Measurements from ENCODE around the gene FCER1G.

FCER1G gene

DNA sequence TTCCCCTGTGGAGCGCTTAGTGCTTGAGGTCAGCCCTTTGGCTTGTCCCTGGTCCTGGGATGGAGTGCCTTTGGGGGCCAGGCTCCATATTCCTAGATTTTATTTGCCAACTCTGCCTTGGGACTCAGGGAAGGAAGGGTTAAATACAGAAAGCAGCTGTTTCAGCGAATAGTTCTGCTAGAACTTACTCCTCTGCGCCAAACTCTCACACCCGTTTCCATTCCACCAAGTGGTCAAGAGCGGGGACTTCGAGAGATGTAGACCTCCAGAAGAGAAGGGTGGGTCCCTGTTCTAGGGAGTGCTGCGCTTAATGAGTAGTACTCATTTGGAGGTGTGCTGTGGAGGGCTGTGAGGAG, 10.1 kb downstream of the FCER1G start:
- no peak for DNase-seq
- Histone ChIP-seq H3K4me1 (peaks cover 13% of the 10 kb centered on the region), H3K36me3 (peaks cover 14% of the 10 kb centered on the region), H3K4me3 (ENCODE audit: low read depth, low read length) (peak overlapping the region; percentile 2; the same call in 1 of the 2 replicates), H3K9me3 (no peaks in the 10 kb centered on the region), H3K27me3 (no peaks in the 10 kb centered on the region)
- TF ChIP-seq, protein P1, sequence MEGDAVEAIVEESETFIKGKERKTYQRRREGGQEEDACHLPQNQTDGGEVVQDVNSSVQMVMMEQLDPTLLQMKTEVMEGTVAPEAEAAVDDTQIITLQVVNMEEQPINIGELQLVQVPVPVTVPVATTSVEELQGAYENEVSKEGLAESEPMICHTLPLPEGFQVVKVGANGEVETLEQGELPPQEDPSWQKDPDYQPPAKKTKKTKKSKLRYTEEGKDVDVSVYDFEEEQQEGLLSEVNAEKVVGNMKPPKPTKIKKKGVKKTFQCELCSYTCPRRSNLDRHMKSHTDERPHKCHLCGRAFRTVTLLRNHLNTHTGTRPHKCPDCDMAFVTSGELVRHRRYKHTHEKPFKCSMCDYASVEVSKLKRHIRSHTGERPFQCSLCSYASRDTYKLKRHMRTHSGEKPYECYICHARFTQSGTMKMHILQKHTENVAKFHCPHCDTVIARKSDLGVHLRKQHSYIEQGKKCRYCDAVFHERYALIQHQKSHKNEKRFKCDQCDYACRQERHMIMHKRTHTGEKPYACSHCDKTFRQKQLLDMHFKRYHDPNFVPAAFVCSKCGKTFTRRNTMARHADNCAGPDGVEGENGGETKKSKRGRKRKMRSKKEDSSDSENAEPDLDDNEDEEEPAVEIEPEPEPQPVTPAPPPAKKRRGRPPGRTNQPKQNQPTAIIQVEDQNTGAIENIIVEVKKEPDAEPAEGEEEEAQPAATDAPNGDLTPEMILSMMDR (IDR thresholded peaks at IDR 0.05; ENCODE audit: low read depth, low read length), result no peak

DNA sequence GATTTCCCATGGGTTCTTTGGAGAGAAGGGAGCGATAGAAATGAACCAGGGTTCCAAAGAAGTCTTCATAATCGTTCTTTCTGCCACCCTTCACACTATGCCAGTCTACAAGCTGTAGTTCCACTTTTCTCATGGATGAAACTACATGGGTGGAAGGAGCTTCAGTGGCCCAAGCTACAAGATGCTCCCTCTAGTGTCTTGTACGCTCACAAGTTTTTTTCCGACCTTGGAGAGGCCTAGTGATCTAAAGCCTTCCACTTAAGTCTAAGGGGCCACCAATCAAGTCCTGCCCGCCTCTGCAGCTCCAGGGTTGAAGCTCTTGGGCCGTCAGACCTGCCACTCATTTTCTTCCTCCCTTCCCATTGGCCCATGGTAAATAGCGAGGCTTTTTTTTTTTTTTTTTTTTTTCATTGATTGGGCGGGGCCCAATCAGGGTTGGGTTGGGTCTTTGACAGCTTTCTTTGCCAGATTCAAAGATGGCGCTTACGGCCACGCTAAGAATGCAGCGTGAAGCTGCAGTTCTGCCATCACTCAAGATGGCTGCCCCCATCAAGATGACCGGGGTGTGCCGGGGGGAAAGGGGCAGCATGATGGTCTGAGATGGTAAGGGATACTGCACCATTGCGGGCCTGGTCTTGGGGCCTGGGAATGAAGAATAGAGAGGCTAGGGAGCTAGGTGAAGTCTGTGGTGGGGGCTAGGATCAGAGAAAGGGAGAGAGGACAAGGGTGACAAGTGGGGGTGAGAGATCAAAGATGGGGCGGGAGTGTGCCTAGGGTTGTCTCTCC, 10.6 kb downstream of the FCER1G start, which contains the start of gene TOMM40L:
TSS of gene TOMM40L (plus strand) at position 527 of the 786 bp plus-strand sequence. CDS start 430 bp downstream, outside the sequence.
- Histone ChIP-seq H3K27me3 (no peaks in the 10 kb centered on the region), H3K36me3 (peaks cover 14% of the 10 kb centered on the region), H3K9me3 (no peaks in the 10 kb centered on the region), H3K4me3 (ENCODE audit: low read depth, low read length) (peak within 1 kb of the TSS; percentile 96), H3K4me1 (peaks cover 13% of the 10 kb centered on the region)
- DNase-seq, result peak; percentile 91
- TF ChIP-seq, protein P1 (IDR thresholded peaks at IDR 0.05; ENCODE audit: low read depth, low read length), result peak; percentile 66

DNA sequence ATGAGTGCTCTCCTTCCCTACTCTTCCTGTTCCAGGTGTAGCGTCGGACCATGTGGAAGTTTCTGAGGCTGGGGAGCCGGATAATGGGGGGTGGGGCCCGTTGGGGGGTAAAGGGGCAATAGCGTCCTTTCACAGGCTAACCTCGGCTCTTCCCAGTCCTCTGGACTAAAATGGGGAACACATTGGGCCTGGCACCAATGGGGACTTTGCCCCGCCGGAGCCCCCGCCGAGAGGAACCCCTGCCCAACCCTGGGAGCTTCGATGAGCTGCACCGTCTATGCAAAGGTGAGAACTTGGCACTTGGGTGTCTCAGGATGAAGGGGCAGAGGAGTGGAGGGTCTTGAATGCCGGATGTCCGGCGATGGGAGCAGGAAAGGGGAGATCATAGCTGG, 11.2 kb downstream of the FCER1G start:
- H3K27me3 ChIP-seq, result no peaks in the 10 kb centered on the region

DNA sequence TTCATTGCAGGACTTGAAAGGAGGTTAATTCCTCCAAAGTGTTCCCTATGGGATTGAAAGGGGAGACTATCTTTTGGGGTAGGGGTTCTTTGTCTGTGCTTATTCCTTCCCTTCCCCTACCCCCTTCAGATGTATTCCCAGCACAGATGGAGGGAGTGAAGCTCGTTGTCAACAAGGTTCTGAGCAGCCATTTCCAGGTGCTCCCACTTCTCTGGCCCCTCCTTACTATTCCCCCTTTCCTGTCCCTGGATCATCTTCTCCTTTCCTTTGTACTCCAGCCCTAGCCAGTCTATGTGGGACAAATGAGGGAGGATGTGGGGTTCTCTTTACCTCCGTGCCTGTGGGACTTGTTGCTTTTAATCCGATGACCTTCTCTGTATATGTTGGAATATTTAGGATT, 11.7 kb downstream of the FCER1G start:
- peak overlapping the region; percentile 96 for H3K4me3 ChIP-seq (ENCODE audit: low read depth, low read length)
- peaks cover 13% of the 10 kb centered on the region for H3K4me1 ChIP-seq
- TF ChIP-seq, protein P1 (IDR thresholded peaks at IDR 0.05; ENCODE audit: low read depth, low read length), result no peak
- H3K9me3 ChIP-seq, result no peaks in the 10 kb centered on the region
- no peaks in the 10 kb centered on the region for H3K27me3 ChIP-seq
- peaks cover 14% of the 10 kb centered on the region for H3K36me3 ChIP-seq
- DNase-seq, result no peak

More for the DNA sequence above, 11.2 kb downstream of the FCER1G start:
- peak overlapping the region; percentile 96 for H3K4me3 ChIP-seq (ENCODE audit: low read depth, low read length)
- DNase-seq, result no peak
- TF ChIP-seq, protein P1 (IDR thresholded peaks at IDR 0.05; ENCODE audit: low read depth, low read length), result no peak
- H3K4me1 ChIP-seq, result peaks cover 13% of the 10 kb centered on the region
- H3K9me3 ChIP-seq, result no peaks in the 10 kb centered on the region
- H3K36me3 ChIP-seq, result peaks cover 14% of the 10 kb centered on the region

DNA sequence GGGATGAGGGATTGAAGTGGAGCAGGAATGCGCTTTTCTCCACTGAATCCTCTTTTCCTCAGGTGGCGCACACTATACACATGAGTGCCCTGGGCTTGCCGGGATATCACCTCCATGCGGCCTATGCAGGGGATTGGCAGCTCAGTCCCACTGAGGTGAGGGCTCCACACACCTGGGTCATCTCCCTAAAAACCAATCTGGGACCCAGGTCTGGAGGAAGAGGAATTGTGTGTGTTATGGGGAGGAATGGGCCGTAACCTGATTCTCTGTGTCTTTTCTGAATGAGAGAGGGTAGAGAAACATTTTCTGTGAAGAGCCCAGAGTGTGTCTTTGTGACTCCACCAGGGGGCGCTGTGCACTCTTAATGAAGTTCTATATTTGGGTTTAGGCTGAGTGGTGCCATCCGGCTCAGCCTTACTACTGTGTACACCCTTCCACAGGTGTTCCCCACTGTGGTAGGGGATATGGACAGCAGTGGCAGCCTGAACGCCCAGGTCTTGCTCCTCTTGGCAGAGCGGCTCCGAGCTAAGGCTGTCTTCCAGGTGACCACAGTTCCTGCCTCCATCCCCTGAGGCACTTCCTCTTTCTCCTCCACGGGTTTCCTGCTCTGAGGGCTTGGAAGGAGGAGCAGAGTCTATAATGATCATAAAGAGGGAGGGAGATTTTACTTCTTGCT, 12.2 kb downstream of the FCER1G start:
- peak; percentile 85 for DNase-seq
- Histone ChIP-seq H3K27me3 (no peaks in the 10 kb centered on the region), H3K4me3 (ENCODE audit: low read depth, low read length) (peak overlapping the region; percentile 96), H3K36me3 (peaks cover 14% of the 10 kb centered on the region), H3K4me1 (peaks cover 13% of the 10 kb centered on the region), H3K9me3 (no peaks in the 10 kb centered on the region)
- TF ChIP-seq, protein P1 (IDR thresholded peaks at IDR 0.05; ENCODE audit: low read depth, low read length), result peak; percentile 83

DNA sequence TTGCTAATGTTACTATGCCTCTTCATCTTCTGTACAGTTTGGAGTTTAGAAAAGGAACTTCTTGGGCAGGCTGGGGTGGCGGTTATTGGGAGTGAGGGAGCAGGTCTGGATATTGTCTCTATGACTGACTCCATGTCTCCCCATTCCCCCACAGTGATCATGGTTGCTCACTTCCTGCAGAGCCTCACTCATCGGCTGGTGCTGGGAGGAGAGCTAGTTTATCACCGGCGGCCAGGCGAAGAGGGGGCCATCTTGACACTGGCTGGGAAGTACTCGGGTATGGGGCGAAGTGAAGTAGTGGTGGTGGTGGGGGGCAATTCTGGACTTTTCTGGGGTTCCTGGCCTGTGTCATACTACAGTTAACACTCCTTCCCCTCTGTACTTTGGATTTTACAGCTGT, 12.9 kb downstream of the FCER1G start:
- H3K4me3 ChIP-seq (ENCODE audit: low read depth, low read length), result no peak overlapping the region
- H3K27me3 ChIP-seq, result no peaks in the 10 kb centered on the region
- TF ChIP-seq, protein P1 (IDR thresholded peaks at IDR 0.05; ENCODE audit: low read depth, low read length), result no peak

More for the DNA sequence above, 12.9 kb downstream of the FCER1G start:
- Histone ChIP-seq H3K9me3 (no peaks in the 10 kb centered on the region), H3K4me1 (peaks cover 13% of the 10 kb centered on the region), H3K36me3 (peaks cover 14% of the 10 kb centered on the region)
- no peak for DNase-seq
